Stimulated activated CD8-positive, alpha-beta memory T cell treated with anti-CD3 and anti-CD28 coated beads, Interleukin-15, amount 100 ng/mL, for 1 hour (primary cell): ENCODE results near the gene PLA2G6.

Experiments
- DNase-seq: peaks from one replicate; pipeline ENCODE4 v3.0.0-alpha.2; 2020; ENCODE audit warnings: low read depth

Gene PLA2G6

GRCh38 chr22:38181453-38182200 lies at the start of gene PLA2G6:
Gene PLA2G6, minus strand, starts transcription at chr22:38181830. Its CDS starts 12,404 bp downstream, at chr22:38169426.
- peak; percentile 94 for DNase-seq

GRCh38 chr22:38230916-38231315 lies 49.3 kb upstream of the PLA2G6 start:
- DNase-seq: no peak

GRCh38 chr22:38230108-38230825 lies 48.6 kb upstream of the PLA2G6 start:
- DNase-seq: no peak

- DNase-seq: no peak
These were observed 47.5 kb upstream of the PLA2G6 start for GRCh38 chr22:38228873-38229740.

- no peak for DNase-seq
These were observed 46.8 kb upstream of the PLA2G6 start for GRCh38 chr22:38228326-38228872.

GRCh38 chr22:38226853-38227649 lies 45.4 kb upstream of the PLA2G6 start:
- DNase-seq: no peak

- DNase-seq: no peak
These were observed 41.8 kb upstream of the PLA2G6 start for GRCh38 chr22:38223289-38223960.

GRCh38 chr22:38222797-38223119 lies 41.1 kb upstream of the PLA2G6 start:
- no peak for DNase-seq

GRCh38 chr22:38221908-38222796 lies 40.5 kb upstream of the PLA2G6 start:
- no peak for DNase-seq

GRCh38 chr22:38221407-38221806 lies 39.8 kb upstream of the PLA2G6 start:
- DNase-seq: no peak

GRCh38 chr22:38220653-38221386 lies 39.2 kb upstream of the PLA2G6 start:
- no peak for DNase-seq

- no peak for DNase-seq
These were observed 38.5 kb upstream of the PLA2G6 start for GRCh38 chr22:38220163-38220562.

- DNase-seq: no peak
These were observed 38.0 kb upstream of the PLA2G6 start for GRCh38 chr22:38219632-38220031.

- DNase-seq: no peak
These were observed 37.3 kb upstream of the PLA2G6 start for GRCh38 chr22:38218661-38219622.

- no peak for DNase-seq
These were observed 33.8 kb upstream of the PLA2G6 start for GRCh38 chr22:38215156-38216038.

- DNase-seq: no peak
These were observed 32.8 kb upstream of the PLA2G6 start for GRCh38 chr22:38214302-38215056.
